ENCODE measurements around the gene PDE4D. TPM values are rescaled to one million over a fixed set of nuclear protein-coding genes. Genes with fewer than 3 reads are reported as not detected.

The PDE4D gene
- total RNA-seq, 1 experiment from 2014 or later = 2.4 TPM

GRCh38 chr5:59604111-59604510, 289.4 kb downstream of the PDE4D start:
- in situ Hi-C loops (cut with HindIII; ENCODE audit: low pct_unique_long_range_greater_than_20kb, low sequenced_read_pairs) = no loop called here
- H3K4me1 ChIP-seq (ENCODE audit: control insufficient read depth, insufficient read depth, low read length) = no peaks in the 10 kb centered on the region
- TF ChIP-seq SIN3A (IDR thresholded peaks at IDR 0.05; ENCODE audit: borderline replicate concordance, insufficient read depth, low read depth, low read length) (no peak), CTCF (IDR thresholded peaks at IDR 0.05) (no peak)
- intact Hi-C loops (cut with micrococcal nuclease; ENCODE audit: unreplicated experiment) = no loop called here
- no peaks in the 10 kb centered on the region for H3K9me3 ChIP-seq (ENCODE audit: control insufficient read depth, insufficient read depth, low read depth, low read length)
- ATAC-seq (no peak), DNase-seq (ENCODE audit: low read depth, low spot score) (no peak)
- no peak overlapping the region for H3K27ac ChIP-seq (ENCODE audit: low read length)
- H3K36me3 ChIP-seq (ENCODE audit: control insufficient read depth, insufficient read depth, low read length) = no peaks in the 10 kb centered on the region
- ChIA-PET CTCF (no interaction called here), POLR2A (no interaction called here)
- no TSS peak for BruUV-seq (replicated peaks)
- no peak overlapping the region for H3K4me3 ChIP-seq (ENCODE audit: low read depth in 2 of 2, low read length in 2 of 2)
- H3K27me3 ChIP-seq (ENCODE audit: control insufficient read depth, insufficient read depth, low read length) = no peaks in the 10 kb centered on the region

GRCh38 chr5:59600998-59601397, 292.5 kb downstream of the PDE4D start:
- intact Hi-C loops (cut with micrococcal nuclease; ENCODE audit: unreplicated experiment) (no loop called here), in situ Hi-C loops (cut with HindIII; ENCODE audit: low pct_unique_long_range_greater_than_20kb, low sequenced_read_pairs) (no loop called here)
- no TSS peak for BruUV-seq (replicated peaks)
- H3K9me3 ChIP-seq (ENCODE audit: control insufficient read depth, insufficient read depth, low read depth, low read length) = no peaks in the 10 kb centered on the region
- no peak for TF ChIP-seq CTCF (IDR thresholded peaks at IDR 0.05)
- H3K4me1 ChIP-seq (ENCODE audit: control insufficient read depth, insufficient read depth, low read length) = no peaks in the 10 kb centered on the region
- CTCF ChIA-PET = no interaction called here
- H3K27ac ChIP-seq (ENCODE audit: low read length) = no peak overlapping the region
- DNase-seq (ENCODE audit: low read depth, low spot score) (no peak), ATAC-seq (no peak)
- H3K36me3 ChIP-seq (ENCODE audit: control insufficient read depth, insufficient read depth, low read length) = no peaks in the 10 kb centered on the region
- no peak overlapping the region for H3K4me3 ChIP-seq (ENCODE audit: low read depth in 2 of 2, low read length in 2 of 2)
- no peaks in the 10 kb centered on the region for H3K27me3 ChIP-seq (ENCODE audit: control insufficient read depth, insufficient read depth, low read length)
- POLR2A ChIA-PET = no interaction called here

- Histone ChIP-seq H3K27ac (ENCODE audit: low read length) (no peak overlapping the region), H3K4me1 (ENCODE audit: control insufficient read depth, insufficient read depth, low read length) (no peaks in the 10 kb centered on the region), H3K27me3 (ENCODE audit: control insufficient read depth, insufficient read depth, low read length) (no peaks in the 10 kb centered on the region), H3K4me3 (ENCODE audit: low read depth in 2 of 2, low read length in 2 of 2) (no peak overlapping the region), H3K36me3 (ENCODE audit: control insufficient read depth, insufficient read depth, low read length) (no peaks in the 10 kb centered on the region), H3K9me3 (ENCODE audit: control insufficient read depth, insufficient read depth, low read depth, low read length) (no peaks in the 10 kb centered on the region)
- POLR2A ChIA-PET = no interaction called here
- intact Hi-C loops (cut with micrococcal nuclease; ENCODE audit: unreplicated experiment) (no loop called here), in situ Hi-C loops (cut with HindIII; ENCODE audit: low pct_unique_long_range_greater_than_20kb, low sequenced_read_pairs) (no loop called here)
- CTCF ChIA-PET = no interaction called here
- no peak for DNase-seq (ENCODE audit: low read depth, low spot score)
- no peak for ATAC-seq
- BruUV-seq (replicated peaks) = no TSS peak
- no peak for TF ChIP-seq TCF7L2 (IDR thresholded peaks at IDR 0.05; ENCODE audit: low read depth, low read length)
- TF ChIP-seq POLR2AphosphoS5 (IDR thresholded peaks at IDR 0.05; ENCODE audit: low read depth, low read length) = no peak
- no peak for TF ChIP-seq SIN3A (IDR thresholded peaks at IDR 0.05; ENCODE audit: borderline replicate concordance, insufficient read depth, low read depth, low read length)
- TF ChIP-seq REST (IDR thresholded peaks at IDR 0.05; ENCODE audit: insufficient read depth in 1 of 2, low read depth in 2 of 2, low read length in 1 of 2) = no peak
- no peak for TF ChIP-seq CTCF (IDR thresholded peaks at IDR 0.05)
Measured at GRCh38 chr5:59600153-59600552, 293.4 kb downstream of the PDE4D start.
